Vagina (tissue), 2 donors: ENCODE data around the gene XPNPEP1. TPM values are rescaled to one million over a fixed set of nuclear protein-coding genes. Genes with fewer than 3 reads are reported as not detected.

Experiments used
- DNase-seq, 2 donors: peaks; one replicate each; pipeline ENCODE4 v3.0.0-alpha.2; 2017; ENCODE audit errors: extremely low spot score in 2 of 2
- H3K27ac ChIP-seq: fragments of 200-600 bp; sonication (generic); one replicate; pipeline ENCODE4 v1.5.1; 2019
- H3K27me3 ChIP-seq: fragments of 200-600 bp; sonication (generic); one replicate; pipeline ENCODE4 v1.5.1; 2019
- H3K36me3 ChIP-seq, 2 donors: fragments of 200-600 bp; sonication (generic); one replicate each; pipeline ENCODE4 v1.5.1; 2017 to 2019
- H3K4me1 ChIP-seq: fragments of 200-600 bp; sonication (generic); one replicate; pipeline ENCODE4 v1.5.1; 2019
- H3K4me3 ChIP-seq, 2 donors: fragments of 200-600 bp; sonication (generic); 1 replicate in 1 of 2; 2 replicates in 1 of 2; pipeline ENCODE4 v1.5.1; 2016 to 2019
- H3K9me3 ChIP-seq: fragments of 200-600 bp; sonication (generic); one replicate; pipeline ENCODE4 v1.5.1; 2019
- POLR2A ChIP-seq, 2 donors: fragments of 450-650 bp; IDR thresholded peaks; one replicate each; pipeline ENCODE4 v1.6.1; 2017; ENCODE audit warnings: antibody characterized with exemption in 2 of 2, mild to moderate bottlenecking in 2 of 2, moderate library complexity in 2 of 2
- POLR2AphosphoS5 ChIP-seq, 2 donors: sonication (generic); formaldehyde crosslinking; IDR thresholded peaks; one replicate each; pipeline ENCODE4 v1.9.0; 2017; ENCODE audit warnings: antibody characterized with exemption in 2 of 2, mild to moderate bottlenecking in 2 of 2, low read depth in 1 of 2; ENCODE audit not compliant: insufficient read depth in 1 of 2
- intact Hi-C: fragments of 100-400 bp; cut with DNase I; formaldehyde crosslinking; loops from one replicate; pipeline ENCODE4 v1.15.1; 2023
- total RNA-seq: library from RNA; depleted of rRNA; stranded (reverse); fragments of >200 nt; gene quantifications from one replicate; pipeline ENCODE4 v1.2.3, GENCODE V29; 2016
- TF ChIP-seq, protein P1 (sequence below), 3 experiments: fragments of 450-650 bp in 2 of 3; fragments of 200-600 bp in 1 of 3; sonication (generic) in 1 of 3; IDR thresholded peaks; one replicate each; pipeline ENCODE4 v1.5.1; 2017 to 2019; ENCODE audit warnings: antibody characterized with exemption in 3 of 3, mild to moderate bottlenecking in 2 of 3, moderate library complexity in 2 of 3

The XPNPEP1 gene
- total RNA-seq, 1 donor from 2014 or later = 90.4 TPM

DNA sequence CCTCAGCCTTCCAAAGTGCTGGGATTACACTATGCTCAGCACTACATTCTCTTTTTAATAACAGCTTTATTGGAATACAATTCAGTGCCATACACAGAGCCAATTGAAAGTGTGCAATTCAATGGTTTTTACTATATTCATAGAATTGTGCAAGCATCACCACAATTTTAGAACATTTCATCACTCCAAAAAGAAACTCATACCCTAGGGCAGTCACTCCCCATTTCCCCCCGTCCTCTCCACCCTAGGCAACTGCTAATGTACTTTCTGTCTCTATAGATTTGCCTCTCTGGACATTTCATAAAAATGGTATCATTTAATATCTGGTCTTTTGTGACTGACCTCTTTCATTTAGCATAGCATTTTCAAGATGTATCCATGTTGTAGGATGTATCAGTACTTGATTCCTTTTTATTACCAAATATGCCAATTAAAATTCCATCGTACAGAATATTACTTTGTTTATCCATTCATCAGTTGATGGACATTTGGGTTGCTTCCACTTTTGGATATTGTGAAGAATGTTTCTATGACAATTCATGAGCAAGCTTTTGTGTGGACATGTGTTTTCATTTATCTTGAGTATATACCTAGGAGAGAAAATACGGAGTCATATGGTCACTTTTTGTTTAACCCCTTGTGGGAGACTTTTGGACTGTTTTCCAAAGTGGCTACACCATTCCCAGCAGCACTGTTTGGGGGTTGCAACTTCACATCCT, 6.3 kb upstream of the XPNPEP1 start:
- no peak overlapping the region for H3K27ac ChIP-seq
- no peaks in the 10 kb centered on the region for H3K9me3 ChIP-seq
- peaks cover 17% of the 10 kb centered on the region for H3K4me1 ChIP-seq
- intact Hi-C loops = no loop called here
- TF ChIP-seq POLR2AphosphoS5 (IDR thresholded peaks at IDR 0.05; ENCODE audit: insufficient read depth in 1 of 2, low read depth in 1 of 2) = no peak
- TF ChIP-seq POLR2A (IDR thresholded peaks at IDR 0.05) = no peak
- TF ChIP-seq, protein P1, sequence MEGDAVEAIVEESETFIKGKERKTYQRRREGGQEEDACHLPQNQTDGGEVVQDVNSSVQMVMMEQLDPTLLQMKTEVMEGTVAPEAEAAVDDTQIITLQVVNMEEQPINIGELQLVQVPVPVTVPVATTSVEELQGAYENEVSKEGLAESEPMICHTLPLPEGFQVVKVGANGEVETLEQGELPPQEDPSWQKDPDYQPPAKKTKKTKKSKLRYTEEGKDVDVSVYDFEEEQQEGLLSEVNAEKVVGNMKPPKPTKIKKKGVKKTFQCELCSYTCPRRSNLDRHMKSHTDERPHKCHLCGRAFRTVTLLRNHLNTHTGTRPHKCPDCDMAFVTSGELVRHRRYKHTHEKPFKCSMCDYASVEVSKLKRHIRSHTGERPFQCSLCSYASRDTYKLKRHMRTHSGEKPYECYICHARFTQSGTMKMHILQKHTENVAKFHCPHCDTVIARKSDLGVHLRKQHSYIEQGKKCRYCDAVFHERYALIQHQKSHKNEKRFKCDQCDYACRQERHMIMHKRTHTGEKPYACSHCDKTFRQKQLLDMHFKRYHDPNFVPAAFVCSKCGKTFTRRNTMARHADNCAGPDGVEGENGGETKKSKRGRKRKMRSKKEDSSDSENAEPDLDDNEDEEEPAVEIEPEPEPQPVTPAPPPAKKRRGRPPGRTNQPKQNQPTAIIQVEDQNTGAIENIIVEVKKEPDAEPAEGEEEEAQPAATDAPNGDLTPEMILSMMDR (IDR thresholded peaks at IDR 0.05) = no peak
- H3K4me3 ChIP-seq = no peak overlapping the region
- DNase-seq = no peak
- H3K36me3 ChIP-seq = no peaks in the 10 kb centered on the region
- no peaks in the 10 kb centered on the region for H3K27me3 ChIP-seq

DNA sequence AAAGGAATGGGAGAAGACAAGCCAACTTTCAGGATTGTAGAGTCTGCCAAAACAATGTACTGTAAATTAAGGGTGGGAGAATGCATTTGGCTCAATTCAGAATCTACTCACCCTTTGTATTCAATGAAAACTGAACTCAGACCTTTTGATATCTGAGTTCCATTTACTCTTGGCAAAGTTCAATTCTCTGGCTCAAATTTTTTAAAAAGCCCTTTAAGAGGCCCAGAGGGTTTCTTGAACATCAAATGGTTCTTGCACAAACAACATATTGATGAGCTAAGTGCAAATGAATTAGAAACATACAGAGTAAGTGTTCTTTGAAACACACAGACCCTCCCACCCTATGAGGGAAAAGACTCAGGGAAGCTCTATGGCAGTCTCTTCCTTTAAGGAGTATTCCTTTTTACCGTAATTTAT, 5.2 kb upstream of the XPNPEP1 start:
- Histone ChIP-seq H3K27ac (peak overlapping the region; percentile 2), H3K36me3 (no peaks in the 10 kb centered on the region), H3K4me1 (peaks cover 18% of the 10 kb centered on the region), H3K27me3 (no peaks in the 10 kb centered on the region), H3K9me3 (no peaks in the 10 kb centered on the region), H3K4me3 (no peak overlapping the region)
- no peak for TF ChIP-seq POLR2A (IDR thresholded peaks at IDR 0.05)
- TF ChIP-seq, protein P1 (IDR thresholded peaks at IDR 0.05) = no peak
- no peak for TF ChIP-seq POLR2AphosphoS5 (IDR thresholded peaks at IDR 0.05; ENCODE audit: insufficient read depth in 1 of 2, low read depth in 1 of 2)
- DNase-seq = no peak
- intact Hi-C loops = no loop called here

DNA sequence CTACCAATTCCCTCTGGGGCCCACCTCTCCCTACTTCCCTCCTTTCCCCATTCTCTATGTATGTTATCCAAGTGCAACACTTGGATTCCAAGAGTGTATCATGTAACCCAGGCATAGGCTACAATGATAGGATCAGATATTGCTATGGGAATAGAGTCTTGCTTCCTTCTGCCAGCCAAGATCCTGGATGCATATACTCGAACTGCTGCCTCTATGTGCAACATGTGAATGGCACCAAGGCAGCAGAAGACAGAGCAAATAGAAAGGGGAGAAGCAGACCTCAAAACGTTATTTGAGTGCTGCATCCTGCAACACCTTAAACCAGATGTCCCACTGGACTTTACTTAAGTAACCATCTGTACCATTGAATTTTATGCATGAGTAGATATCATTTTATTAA, 3.5 kb upstream of the XPNPEP1 start:
- intact Hi-C loops = no loop called here
- H3K4me1 ChIP-seq = peaks cover 28% of the 10 kb centered on the region
- no peaks in the 10 kb centered on the region for H3K27me3 ChIP-seq
- H3K36me3 ChIP-seq = no peaks in the 10 kb centered on the region
- no peak overlapping the region for H3K4me3 ChIP-seq
- no peak overlapping the region for H3K27ac ChIP-seq
- no peak for DNase-seq
- TF ChIP-seq, protein P1 (IDR thresholded peaks at IDR 0.05) = no peak
- TF ChIP-seq POLR2A (IDR thresholded peaks at IDR 0.05) = no peak
- TF ChIP-seq POLR2AphosphoS5 (IDR thresholded peaks at IDR 0.05; ENCODE audit: insufficient read depth in 1 of 2, low read depth in 1 of 2) = no peak
- H3K9me3 ChIP-seq = no peaks in the 10 kb centered on the region

DNA sequence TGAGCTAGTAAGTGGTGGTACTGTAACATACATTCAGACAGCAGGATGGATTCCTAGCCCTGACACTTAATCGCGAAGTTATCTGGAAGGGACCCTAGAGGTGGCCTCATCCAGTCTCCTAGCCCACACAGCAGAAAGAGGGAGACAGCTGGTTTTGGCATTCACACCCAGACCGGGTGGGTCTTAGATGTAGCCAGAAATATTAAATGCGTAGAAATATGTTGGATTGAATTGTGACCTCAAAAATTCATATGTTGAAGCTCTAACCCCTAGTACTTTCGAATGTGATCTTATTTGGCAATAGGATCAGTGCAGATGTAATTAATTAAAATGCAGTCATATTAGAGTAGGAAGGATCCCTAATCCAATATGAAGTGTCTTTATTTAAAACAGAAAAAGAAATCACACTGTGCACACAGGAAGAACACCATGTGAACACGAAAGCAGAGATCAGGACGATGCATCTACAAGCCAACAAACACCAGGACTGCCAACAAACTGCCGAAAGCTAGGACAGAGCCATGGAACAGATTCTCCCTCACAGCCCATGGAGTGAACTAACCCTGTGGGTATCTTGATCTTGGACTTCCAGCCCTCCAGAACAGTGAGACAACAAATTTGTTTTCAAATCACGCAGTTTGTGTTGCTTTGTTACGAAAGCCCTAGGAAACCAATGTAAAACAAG, 2.9 kb upstream of the XPNPEP1 start:
- H3K4me1 ChIP-seq = peaks cover 34% of the 10 kb centered on the region
- no peaks in the 10 kb centered on the region for H3K27me3 ChIP-seq
- intact Hi-C loops = no loop called here
- H3K4me3 ChIP-seq = no peak overlapping the region
- H3K9me3 ChIP-seq = no peaks in the 10 kb centered on the region
- H3K27ac ChIP-seq = no peak overlapping the region
- TF ChIP-seq POLR2A (IDR thresholded peaks at IDR 0.05) (no peak), POLR2AphosphoS5 (IDR thresholded peaks at IDR 0.05; ENCODE audit: insufficient read depth in 1 of 2, low read depth in 1 of 2) (no peak)
- TF ChIP-seq, protein P1 (IDR thresholded peaks at IDR 0.05) = no peak
- DNase-seq = no peak
- H3K36me3 ChIP-seq = no peaks in the 10 kb centered on the region
